ENCODE data around the gene TTC33.

DNA sequence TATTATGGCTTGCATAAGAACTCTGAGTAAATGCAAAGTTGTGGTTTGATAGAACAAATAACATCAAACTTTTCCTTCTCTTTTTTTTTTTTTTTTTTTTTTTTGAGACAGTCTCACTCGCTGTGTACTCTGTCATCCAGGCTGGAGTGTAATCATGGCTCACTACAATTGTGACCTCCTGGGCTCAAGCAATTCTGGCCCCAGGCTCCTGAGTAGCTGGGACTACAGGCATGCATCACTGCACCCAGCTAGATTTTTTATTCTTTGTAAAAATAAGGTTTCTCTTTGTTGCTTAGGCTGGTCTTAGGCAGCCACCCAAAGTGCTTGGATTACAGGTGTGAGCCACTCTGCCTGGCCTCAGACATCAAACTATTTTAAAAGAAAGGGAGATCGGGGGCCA lies 95.0 kb downstream of the TTC33 start:
- TF ChIP-seq POLR2A (IDR thresholded peaks at IDR 0.05) = no peak
- no peak for TF ChIP-seq CTCF (IDR thresholded peaks at IDR 0.05)
- no peak for TF ChIP-seq POLR2AphosphoS5 (IDR thresholded peaks at IDR 0.05)
- no peak for TF ChIP-seq EP300 (IDR thresholded peaks at IDR 0.05; ENCODE audit: low read depth)
